Measurements from ENCODE around the gene HOXD4.

GRCh38 chr2:176122683-176123410 is 28.5 kb upstream of the HOXD4 start, which contains the start of gene HOXD9:
- TF ChIP-seq, protein P1, sequence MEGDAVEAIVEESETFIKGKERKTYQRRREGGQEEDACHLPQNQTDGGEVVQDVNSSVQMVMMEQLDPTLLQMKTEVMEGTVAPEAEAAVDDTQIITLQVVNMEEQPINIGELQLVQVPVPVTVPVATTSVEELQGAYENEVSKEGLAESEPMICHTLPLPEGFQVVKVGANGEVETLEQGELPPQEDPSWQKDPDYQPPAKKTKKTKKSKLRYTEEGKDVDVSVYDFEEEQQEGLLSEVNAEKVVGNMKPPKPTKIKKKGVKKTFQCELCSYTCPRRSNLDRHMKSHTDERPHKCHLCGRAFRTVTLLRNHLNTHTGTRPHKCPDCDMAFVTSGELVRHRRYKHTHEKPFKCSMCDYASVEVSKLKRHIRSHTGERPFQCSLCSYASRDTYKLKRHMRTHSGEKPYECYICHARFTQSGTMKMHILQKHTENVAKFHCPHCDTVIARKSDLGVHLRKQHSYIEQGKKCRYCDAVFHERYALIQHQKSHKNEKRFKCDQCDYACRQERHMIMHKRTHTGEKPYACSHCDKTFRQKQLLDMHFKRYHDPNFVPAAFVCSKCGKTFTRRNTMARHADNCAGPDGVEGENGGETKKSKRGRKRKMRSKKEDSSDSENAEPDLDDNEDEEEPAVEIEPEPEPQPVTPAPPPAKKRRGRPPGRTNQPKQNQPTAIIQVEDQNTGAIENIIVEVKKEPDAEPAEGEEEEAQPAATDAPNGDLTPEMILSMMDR (IDR thresholded peaks at IDR 0.05): no peak
- no peak for TF ChIP-seq POLR2A (IDR thresholded peaks at IDR 0.05)
